Smooth muscle cell (in vitro differentiated cells): ENCODE measurements around the gene SDK1. TPM values are rescaled to one million over a fixed set of nuclear protein-coding genes. Genes with fewer than 3 reads are reported as not detected.

Experiments
- DNase-seq: peaks from one replicate; lab custom pipeline; 2025; ENCODE audit not compliant: unreplicated experiment; lab: John Stamatoyannopoulos, UW
- H2AFZ ChIP-seq: fragments of 200-600 bp; sonication (generic); 2 replicates; pipeline ENCODE4 v1.6.0; 2016; ENCODE audit warnings: antibody characterized with exemption, low read depth, mild to moderate bottlenecking
- H3F3A ChIP-seq: fragments of 200-600 bp; sonication (generic); 2 replicates; pipeline ENCODE4 v1.6.0; 2017; ENCODE audit warnings: antibody characterized with exemption, low read depth
- H3K27ac ChIP-seq: fragments of 200-600 bp; sonication (generic); 2 replicates; pipeline ENCODE4 v1.5.1; 2016; ENCODE audit warnings: low read depth, mild to moderate bottlenecking
- H3K27me3 ChIP-seq: fragments of 200-600 bp; sonication (generic); 2 replicates; pipeline ENCODE4 v1.6.1; 2016; ENCODE audit warnings: low read depth, mild to moderate bottlenecking
- H3K36me3 ChIP-seq: fragments of 200-600 bp; sonication (generic); 2 replicates; pipeline ENCODE4 v1.5.1; 2016; ENCODE audit warnings: low read depth
- H3K4me1 ChIP-seq: fragments of 200-600 bp; sonication (generic); 2 replicates; pipeline ENCODE4 v1.5.1; 2016; ENCODE audit warnings: low read depth
- H3K4me2 ChIP-seq: fragments of 200-600 bp; sonication (generic); 2 replicates; pipeline ENCODE4 v1.6.0; 2016; ENCODE audit warnings: mild to moderate bottlenecking
- H3K4me3 ChIP-seq: fragments of 200-600 bp; sonication (generic); 2 replicates; pipeline ENCODE4 v1.5.1; 2016; ENCODE audit warnings: mild to moderate bottlenecking
- H3K79me2 ChIP-seq: fragments of 200-600 bp; sonication (generic); 2 replicates; pipeline ENCODE4 v1.6.0; 2016; ENCODE audit warnings: low read depth, mild to moderate bottlenecking
- H3K9ac ChIP-seq: fragments of 200-600 bp; sonication (generic); 2 replicates; pipeline ENCODE4 v1.6.0; 2016; ENCODE audit warnings: low read depth
- H3K9me3 ChIP-seq: fragments of 200-600 bp; sonication (generic); replicated peaks from 2 replicates; pipeline ENCODE4 v1.5.1; 2016; ENCODE audit warnings: low read depth
- H4K20me1 ChIP-seq: fragments of 200-600 bp; sonication (generic); 2 replicates; pipeline ENCODE4 v1.6.0; 2016; ENCODE audit warnings: low read depth
- CTCF ChIP-seq: fragments of 200-600 bp; sonication (generic); IDR thresholded peaks from 2 replicates; pipeline ENCODE4 v1.5.1; 2017; ENCODE audit warnings: borderline replicate concordance, mild to moderate bottlenecking, antibody characterized with exemption; ENCODE audit not compliant: insufficient read depth, poor library complexity, severe bottlenecking
- WGBS: methylation state at CpG from one replicate; pipeline ENCODE4 v1.1.7; 2016; ENCODE audit warnings: low lambda C conversion rate; 5-methylcytosine and 5-hydroxymethylcytosine counted together
- polyA plus RNA-seq: library from polyadenylated mRNA; unstranded; fragments of >200 nt; fragmentation: Nextera tagmentation; extraction: Ambion mirVana; gene quantifications from 2 replicates; pipeline ENCODE4 v1.2.1, GENCODE V29; 2016
- total RNA-seq: library from RNA; depleted of rRNA; stranded (reverse); fragments of >200 nt; gene quantifications from 2 replicates; pipeline ENCODE4 v1.2.3, GENCODE V29; 2014

The SDK1 gene
- total and polyA plus RNA-seq, 2 experiments from 2014 or later: 1.1 to 2.5 TPM

- Histone ChIP-seq H3K27ac (no peak overlapping the region), H3K4me2 (no peak overlapping the region), H3K4me3 (no peak overlapping the region), H4K20me1 (no peaks in the 10 kb centered on the region), H3F3A (no peaks in the 10 kb centered on the region), H3K79me2 (no peaks in the 10 kb centered on the region), H3K9ac (no peak overlapping the region), H3K27me3 (no peaks in the 10 kb centered on the region), H2AFZ (no peak overlapping the region), H3K9me3 (no peaks in the 10 kb centered on the region), H3K36me3 (no peaks in the 10 kb centered on the region), H3K4me1 (no peaks in the 10 kb centered on the region)
- WGBS: 92% methylated on average over 26 of the region's 26 CpGs
- DNase-seq: no peak
- TF ChIP-seq CTCF: no peak
These were observed 579.4 kb downstream of the SDK1 start for GRCh38 chr7:3880228-3880987.

DNA sequence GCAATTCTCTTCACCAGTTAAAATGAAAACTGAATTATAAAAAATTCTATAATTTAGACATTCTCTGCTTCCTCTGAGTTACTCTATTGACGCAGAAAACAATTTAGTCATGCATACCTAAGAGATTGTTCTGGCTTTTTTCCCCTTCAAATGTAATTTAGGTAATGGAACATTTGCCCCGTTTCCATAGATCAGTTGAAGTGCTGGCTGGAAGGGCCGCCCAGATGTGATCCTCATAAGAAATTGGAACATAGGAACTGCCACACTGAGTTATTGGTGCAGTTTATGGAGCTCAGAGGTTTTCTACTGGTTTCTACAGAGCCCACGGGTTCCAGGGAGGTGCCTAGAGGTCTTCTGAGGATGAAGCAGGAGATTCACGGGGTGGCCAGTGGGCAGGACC, 581.7 kb downstream of the SDK1 start:
- WGBS: 94% methylated on average over 5 of the region's 5 CpGs
- Histone ChIP-seq H3K79me2 (no peaks in the 10 kb centered on the region), H3K4me1 (no peaks in the 10 kb centered on the region), H3K27ac (no peak overlapping the region), H3K4me2 (no peak overlapping the region), H3K9me3 (no peaks in the 10 kb centered on the region), H3K9ac (no peak overlapping the region), H2AFZ (no peak overlapping the region), H3K27me3 (no peaks in the 10 kb centered on the region), H4K20me1 (no peaks in the 10 kb centered on the region), H3K4me3 (no peak overlapping the region), H3F3A (no peaks in the 10 kb centered on the region), H3K36me3 (no peaks in the 10 kb centered on the region)
- TF ChIP-seq CTCF: no peak
- no peak for DNase-seq

- no peaks in the 10 kb centered on the region for H3K36me3 ChIP-seq
- H3K27me3 ChIP-seq: no peaks in the 10 kb centered on the region
- no peaks in the 10 kb centered on the region for H3F3A ChIP-seq
- DNase-seq: no peak
- 72% methylated on average over 6 of the region's 6 CpGs for WGBS
- no peaks in the 10 kb centered on the region for H4K20me1 ChIP-seq
- no peak overlapping the region for H3K4me2 ChIP-seq
- H3K4me3 ChIP-seq: no peak overlapping the region
- no peaks in the 10 kb centered on the region for H3K9me3 ChIP-seq
- H3K4me1 ChIP-seq: no peaks in the 10 kb centered on the region
- no peak for TF ChIP-seq CTCF
- H3K27ac ChIP-seq: no peak overlapping the region
- H3K9ac ChIP-seq: no peak overlapping the region
- no peak overlapping the region for H2AFZ ChIP-seq
- no peaks in the 10 kb centered on the region for H3K79me2 ChIP-seq
These were observed 583.5 kb downstream of the SDK1 start for GRCh38 chr7:3884543-3884942.
